ENCODE measurements around the gene FRS2.
A peak's percentile ranks its signal among the peaks of the same experiment; 100 is the strongest.

FRS2 gene

GRCh38 chr12:69467366-69467765 is 2.8 kb upstream of the FRS2 start:
- DNase-seq: no peak

- DNase-seq: no peak
Measured at GRCh38 chr12:69468237-69469026, 1.8 kb upstream of the FRS2 start.

DNA sequence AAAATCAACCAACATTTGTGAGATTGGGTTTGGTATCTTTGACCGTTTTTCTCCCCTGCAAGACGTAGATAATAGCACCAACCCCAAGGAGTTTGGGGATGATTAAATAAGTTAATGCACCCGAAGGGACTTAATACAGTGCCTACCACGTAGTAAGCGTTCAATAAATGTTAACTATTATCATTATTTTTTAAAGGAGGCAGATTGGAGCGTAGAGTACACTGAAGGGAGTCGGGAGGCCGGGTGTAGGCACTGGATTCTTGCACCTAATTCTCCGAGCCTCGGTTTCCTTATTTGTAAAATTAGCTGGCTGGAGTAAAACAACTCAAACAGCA is 367 bp upstream of the FRS2 start:
- no peak for DNase-seq

DNA sequence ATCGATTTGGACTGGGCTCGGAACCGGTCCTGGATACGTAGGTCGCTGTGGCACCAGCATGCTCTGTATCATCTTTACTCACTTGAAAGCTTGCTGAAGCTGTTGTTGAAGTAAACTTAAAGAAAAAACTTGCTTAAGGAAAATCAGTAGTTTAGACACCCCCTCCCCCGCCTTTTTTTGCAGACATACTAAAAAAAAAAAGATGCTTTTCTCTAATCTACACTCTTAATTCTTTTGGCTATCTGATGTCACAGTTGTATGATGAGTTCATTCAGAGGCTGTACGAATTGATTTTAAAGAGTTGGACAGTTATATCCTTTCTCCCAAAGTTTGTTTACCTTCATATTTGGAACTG is 865 bp downstream of the FRS2 start:
- DNase-seq: no peak

- no peak for DNase-seq
Measured at GRCh38 chr12:69471667-69472385, 1.6 kb downstream of the FRS2 start.

- no peak for DNase-seq
Measured at GRCh38 chr12:69473262-69473661, 3.1 kb downstream of the FRS2 start.

GRCh38 chr12:69474456-69474855 is 4.3 kb downstream of the FRS2 start:
- no peak for DNase-seq

- DNase-seq: no peak
Measured at GRCh38 chr12:69475237-69475975, 5.2 kb downstream of the FRS2 start.

GRCh38 chr12:69476276-69477017 is 6.3 kb downstream of the FRS2 start:
- DNase-seq: peak; percentile 37

DNA sequence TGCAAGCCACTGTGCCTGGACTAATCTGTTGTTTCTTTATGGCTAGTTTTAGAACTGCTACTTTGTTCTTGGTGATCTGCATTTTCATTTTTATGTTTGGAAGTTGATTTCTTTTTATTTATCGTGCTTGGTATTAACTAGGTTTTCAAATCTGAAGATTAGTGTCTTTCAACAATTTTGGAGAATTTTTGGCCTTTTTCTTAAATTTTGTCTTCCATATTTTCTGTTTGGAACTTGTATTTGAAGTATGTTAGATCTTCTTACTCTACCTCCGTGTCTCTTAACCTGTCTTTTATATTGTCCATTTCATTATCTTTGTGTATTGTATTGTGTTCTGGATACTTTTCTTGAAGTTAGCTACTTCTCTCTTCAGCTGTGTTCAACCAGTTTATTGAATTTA is 9.5 kb downstream of the FRS2 start:
- DNase-seq: no peak

GRCh38 chr12:69480698-69481097 is 10.5 kb downstream of the FRS2 start:
- no peak for DNase-seq

- no peak for DNase-seq
Measured at GRCh38 chr12:69481133-69481532, 10.9 kb downstream of the FRS2 start.

DNA sequence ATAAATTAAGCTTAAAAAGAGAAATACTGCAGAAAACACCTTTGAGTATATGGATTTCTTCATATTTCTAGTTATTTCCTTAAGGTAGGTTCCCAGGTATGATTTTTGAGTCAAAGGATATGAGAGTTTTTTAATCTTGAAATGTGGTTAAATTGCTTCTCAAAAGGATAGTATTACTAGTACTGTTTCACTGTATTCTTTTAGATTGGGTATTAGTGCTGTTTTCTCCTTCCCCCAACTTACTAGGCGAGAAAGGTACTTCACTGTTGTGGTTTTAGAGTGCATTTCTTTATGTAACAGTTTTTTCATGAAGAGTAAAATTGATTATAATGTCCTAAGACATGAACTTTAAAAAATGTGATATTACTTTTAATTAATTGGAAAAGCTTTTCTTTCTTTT is 13.5 kb downstream of the FRS2 start:
- DNase-seq: no peak

DNA sequence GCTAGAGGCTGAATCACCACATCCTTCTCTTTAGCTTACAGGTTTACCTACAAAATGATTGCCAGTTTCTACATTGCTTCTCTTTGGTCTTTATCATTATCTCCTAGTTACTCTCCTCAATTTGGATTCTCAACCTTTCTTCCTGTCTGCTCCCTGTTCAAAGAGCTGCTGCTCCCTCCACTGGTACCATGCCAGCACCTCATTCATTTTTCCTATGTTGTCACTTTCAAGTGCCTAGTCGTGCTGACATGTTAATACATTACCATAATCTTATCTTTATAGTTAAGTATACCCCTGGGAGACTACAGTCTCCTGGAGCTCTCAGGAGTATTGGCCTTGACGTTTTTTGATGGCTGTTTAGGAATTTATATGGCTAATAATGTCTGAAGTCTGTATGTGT is 14.2 kb downstream of the FRS2 start:
- no peak for DNase-seq

GRCh38 chr12:69490920-69491643 is 20.9 kb downstream of the FRS2 start:
- no peak for DNase-seq

GRCh38 chr12:69492739-69493138 is 22.6 kb downstream of the FRS2 start:
- no peak for DNase-seq

- no peak for DNase-seq
Measured at GRCh38 chr12:69495071-69495470, 24.9 kb downstream of the FRS2 start.

GRCh38 chr12:69497308-69498026 is 27.3 kb downstream of the FRS2 start:
- DNase-seq: no peak

- no peak for DNase-seq
Measured at GRCh38 chr12:69500631-69501030, 30.4 kb downstream of the FRS2 start.

DNA sequence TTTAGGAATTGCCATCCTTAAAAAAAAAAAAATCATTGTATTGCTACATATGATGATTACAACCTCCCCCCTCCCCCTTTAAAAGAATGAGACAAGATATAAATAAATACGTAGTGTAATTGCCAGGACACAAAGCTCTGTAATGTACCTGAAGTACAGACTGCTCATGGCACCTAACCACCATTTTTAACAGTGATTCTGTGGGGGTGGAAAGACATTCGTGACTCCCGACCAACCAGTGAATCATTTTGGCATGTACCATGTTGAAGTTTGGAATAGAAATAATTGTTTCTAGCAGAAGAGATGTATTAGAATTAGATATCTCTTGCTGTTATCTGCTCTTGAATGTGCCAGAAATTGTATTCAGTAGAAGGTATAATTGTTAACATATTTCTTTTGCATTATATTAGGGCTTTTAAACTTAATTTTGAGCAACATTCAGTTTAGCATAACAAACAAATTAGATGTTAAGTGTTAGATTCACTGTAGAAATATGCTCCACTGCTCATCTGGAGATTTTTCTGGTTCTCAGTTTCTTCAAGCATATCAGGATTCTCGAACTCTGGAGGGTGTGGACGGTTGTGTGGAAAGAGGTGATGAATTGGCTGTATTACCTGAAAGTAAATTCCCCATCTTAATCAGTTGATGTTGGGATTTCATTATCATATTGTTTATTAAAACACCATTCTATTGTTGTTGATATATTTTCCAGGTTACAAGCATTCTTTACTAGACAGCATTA is 31.1 kb downstream of the FRS2 start:
- no peak for DNase-seq
